ENCODE results near the gene TTC34.

The TTC34 gene

GRCh38 chr1:2801535-2802291, at the start of gene TTC34:
Gene TTC34, minus strand, starts transcription at chr1:2801693. Its CDS starts 866 bp downstream, at chr1:2800827.
- DNase-seq = peak; percentile 12

- DNase-seq = no peak
Measured at GRCh38 chr1:2850502-2850901, 49.0 kb upstream of the TTC34 start.

GRCh38 chr1:2848006-2848670, 46.6 kb upstream of the TTC34 start:
- DNase-seq = no peak

GRCh38 chr1:2847086-2847985, 45.8 kb upstream of the TTC34 start:
- DNase-seq = no peak

GRCh38 chr1:2845869-2846268, 44.4 kb upstream of the TTC34 start:
- DNase-seq = no peak

- no peak for DNase-seq
Measured at GRCh38 chr1:2840036-2840809, 38.7 kb upstream of the TTC34 start.

GRCh38 chr1:2837823-2838222, 36.3 kb upstream of the TTC34 start:
- DNase-seq = no peak

- DNase-seq = no peak
Measured at GRCh38 chr1:2837316-2837715, 35.8 kb upstream of the TTC34 start.

GRCh38 chr1:2836333-2836970, 35.0 kb upstream of the TTC34 start:
- no peak for DNase-seq

GRCh38 chr1:2835650-2836159, 34.2 kb upstream of the TTC34 start:
- no peak for DNase-seq

GRCh38 chr1:2834741-2835564, 33.5 kb upstream of the TTC34 start:
- DNase-seq = no peak

GRCh38 chr1:2834146-2834475, 32.6 kb upstream of the TTC34 start:
- DNase-seq = no peak

GRCh38 chr1:2833454-2834145, 32.1 kb upstream of the TTC34 start:
- no peak for DNase-seq

GRCh38 chr1:2832506-2833453, 31.3 kb upstream of the TTC34 start:
- no peak for DNase-seq

- no peak for DNase-seq
Measured at GRCh38 chr1:2831596-2832212, 30.2 kb upstream of the TTC34 start.

- no peak for DNase-seq
Measured at GRCh38 chr1:2830761-2831425, 29.4 kb upstream of the TTC34 start.

GRCh38 chr1:2829846-2830615, 28.5 kb upstream of the TTC34 start:
- DNase-seq = no peak
